ENCODE measurements around the gene TNRC6B.
A peak's percentile ranks its signal among the peaks of the same experiment; 100 is the strongest.

TNRC6B gene

DNA sequence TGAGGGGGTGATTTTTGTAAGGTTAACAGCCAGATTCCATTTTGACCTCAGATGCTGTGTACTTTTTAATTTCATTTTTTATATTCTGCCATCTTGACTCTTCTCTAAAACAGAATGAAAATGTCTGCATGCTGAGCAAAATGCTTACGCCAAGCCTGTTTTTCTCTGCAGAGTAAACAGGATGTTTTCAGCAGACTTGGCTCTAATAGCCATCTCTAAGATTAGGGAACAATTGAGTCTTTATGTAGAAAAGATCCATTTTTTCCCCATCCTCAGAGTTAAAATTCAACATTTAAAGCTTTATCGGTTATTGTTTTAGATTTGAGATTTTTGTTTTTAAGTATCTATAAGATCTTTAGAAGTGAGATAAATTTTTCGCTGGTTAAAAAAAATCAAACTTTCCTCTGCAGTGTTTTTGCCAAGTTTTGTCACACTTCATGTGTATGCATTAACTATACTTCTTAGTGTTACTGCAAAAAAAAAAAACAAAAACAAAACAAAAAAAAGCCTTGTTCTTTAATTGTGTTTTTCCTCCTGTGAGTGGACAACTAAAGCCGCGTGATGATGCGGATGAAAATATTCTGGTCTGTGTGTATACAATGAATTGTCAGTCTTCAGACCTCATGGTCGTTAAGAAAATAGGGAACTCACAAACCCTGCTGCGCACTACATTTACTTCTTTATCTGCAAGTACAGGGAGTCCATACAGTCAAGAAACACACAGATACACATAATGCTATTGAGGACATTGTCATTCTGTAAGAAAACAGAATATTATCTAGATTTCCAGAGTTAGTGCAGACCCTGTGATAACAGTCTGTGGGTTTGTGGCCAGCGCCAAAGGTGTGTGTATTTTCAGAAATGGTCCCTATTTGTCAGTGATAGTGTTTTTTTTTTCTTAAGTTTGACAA lies 151.1 kb downstream of the TNRC6B start:
- DNase-seq = no peak

DNA sequence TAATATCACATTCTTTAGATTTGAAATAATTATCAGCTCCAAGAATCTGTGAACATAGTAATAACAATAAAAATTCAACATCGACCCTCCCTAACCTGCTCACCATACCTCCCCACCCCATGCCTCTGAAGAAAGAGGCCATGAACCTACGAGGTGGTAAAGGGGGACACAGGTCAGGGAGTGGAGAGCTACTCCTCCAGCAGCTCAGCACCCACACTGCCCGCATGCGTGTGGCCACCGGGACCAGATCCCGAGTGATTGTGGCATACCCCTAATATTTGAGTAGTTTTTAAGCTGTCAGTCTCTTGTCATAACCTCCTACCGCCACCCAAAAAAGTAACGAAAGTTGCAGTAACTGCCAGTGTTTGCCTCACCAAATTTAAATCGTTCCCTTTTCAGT lies 151.7 kb downstream of the TNRC6B start:
- DNase-seq = no peak

DNA sequence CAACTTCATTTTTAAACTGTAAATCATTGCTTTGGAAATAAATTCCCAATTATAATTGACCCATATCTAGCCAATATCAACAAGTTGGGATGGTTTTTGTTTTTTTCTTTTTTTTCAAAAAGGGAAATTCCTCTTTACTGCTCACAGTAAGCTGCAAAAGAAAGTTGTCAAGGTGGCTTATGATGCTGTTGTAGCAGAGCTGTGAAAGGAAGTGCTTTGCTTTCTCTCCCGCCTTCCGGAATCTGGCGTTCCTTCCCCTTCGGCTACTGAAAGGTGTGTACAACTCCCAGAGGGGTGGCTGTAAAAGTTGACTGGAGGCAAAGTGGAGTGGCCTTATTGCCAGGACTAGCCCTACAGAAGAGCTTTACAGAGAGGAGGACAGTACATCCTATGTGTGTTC lies 152.4 kb downstream of the TNRC6B start:
- no peak for DNase-seq

DNA sequence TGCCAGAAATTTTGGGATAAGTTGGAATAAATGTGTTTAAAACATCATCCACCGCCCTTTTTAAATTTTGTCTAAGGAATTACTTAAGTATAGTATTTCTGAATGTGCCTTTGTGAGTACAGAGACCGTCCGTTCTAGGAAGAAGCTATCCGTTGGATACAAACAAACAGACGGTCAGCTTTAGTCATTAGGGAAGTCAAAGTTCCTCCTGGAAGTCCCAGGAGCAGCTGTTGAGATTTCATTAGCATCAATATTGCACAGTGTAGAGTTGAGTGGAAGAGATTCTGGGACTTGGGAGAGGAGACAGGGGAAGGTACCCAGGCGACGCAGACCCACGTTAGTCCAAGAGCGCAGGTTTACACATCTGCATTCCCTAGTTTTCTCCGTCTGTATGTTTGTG lies 152.9 kb downstream of the TNRC6B start:
- no peak for DNase-seq

DNA sequence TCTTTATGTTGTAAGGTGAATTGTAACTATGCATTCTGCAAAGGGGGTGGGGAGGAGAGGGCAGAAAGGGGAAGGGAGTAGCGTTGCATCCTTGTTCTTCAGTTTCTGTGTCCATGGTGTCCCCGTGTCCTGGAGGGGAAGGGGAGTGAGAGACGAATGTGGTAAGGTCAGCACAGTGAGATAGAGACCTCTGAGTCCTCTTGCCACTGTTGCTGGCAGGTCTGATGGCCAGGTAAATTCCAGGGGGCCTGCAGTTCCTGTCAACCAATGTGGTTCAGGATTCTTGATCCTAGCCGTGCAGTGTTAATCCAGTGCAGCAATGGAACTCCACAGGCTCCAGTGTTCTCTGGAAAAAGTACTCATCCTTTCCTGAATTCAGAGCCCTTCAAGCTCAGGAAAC lies 154.0 kb downstream of the TNRC6B start:
- DNase-seq = no peak

DNA sequence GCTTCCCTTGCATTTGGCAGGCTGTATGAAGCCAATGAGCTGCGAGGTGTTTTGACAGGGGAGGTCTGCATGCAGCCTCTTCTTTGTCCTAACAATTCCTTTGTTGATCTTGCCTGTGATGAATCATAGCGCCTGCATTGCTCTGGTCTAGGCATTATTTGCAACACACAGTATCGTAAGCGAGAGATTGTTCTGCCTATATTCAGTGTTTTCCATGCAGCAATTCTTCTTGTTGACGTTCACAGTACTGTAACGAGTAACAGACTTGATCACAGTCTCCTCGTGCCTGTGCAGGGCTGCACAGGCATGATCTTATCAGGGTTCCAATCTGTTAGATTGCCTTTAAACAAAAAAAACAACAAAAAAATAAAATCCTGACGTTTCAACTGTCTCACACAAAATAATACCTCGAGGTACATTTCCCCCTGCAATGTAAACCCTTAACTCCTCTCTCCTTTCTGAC lies 154.6 kb downstream of the TNRC6B start:
- no peak for DNase-seq

DNA sequence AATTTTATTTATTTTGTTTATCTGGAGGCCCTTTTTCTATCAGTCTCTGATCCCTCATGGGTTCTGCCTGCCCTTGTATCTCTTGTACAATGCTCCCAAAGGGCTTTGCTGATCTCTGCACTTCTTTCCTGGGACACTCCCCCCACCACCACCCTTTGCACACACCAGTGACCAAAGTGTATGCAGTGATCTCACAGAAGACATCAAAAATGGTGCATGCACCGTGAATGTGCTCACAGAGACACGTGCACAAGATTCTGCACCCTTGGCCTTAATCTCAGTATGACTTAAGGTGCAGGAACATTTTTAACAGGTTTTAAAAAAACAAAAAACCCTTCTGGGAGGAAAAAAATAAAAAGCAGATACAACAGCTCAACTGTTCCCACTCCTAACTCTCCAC lies 156.3 kb downstream of the TNRC6B start:
- DNase-seq = no peak

DNA sequence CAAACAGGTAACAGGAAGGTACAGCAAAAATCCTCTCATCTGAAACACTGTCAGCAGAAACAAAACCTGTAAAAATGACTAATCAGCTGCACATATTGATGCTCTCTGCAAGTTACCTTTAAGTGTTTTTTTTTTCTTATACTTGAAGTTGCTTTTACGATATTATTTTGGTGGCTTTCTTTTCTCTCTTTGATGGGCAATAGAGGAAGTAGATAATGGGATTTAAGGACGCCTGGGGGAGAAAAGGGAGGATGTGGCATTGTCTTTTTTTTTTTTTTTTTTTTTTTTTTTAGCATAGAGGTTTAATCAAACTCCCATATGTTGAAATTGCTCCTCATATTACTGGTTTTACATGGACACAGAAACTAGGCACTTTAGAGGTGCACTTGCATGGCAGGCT lies 157.2 kb downstream of the TNRC6B start:
- no peak for DNase-seq

DNA sequence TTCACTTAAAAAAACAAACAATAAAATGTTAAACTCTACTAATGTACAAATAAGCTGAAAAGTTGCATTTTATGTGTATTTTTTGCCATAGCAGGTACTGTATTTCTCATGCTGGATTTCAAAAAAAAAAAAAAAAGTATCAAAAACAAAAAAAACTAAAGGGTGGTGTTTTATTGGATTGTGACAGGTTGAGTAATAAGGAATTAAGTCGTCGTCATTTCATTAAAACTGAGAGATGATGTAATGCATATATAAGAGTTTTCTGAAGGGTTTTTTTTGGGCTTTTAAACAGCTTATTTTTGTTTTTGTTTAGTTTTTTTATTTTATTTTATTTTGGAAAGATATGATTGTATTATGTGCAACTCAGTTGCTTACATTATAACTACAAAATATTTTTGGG lies 157.6 kb downstream of the TNRC6B start:
- no peak for DNase-seq

DNA sequence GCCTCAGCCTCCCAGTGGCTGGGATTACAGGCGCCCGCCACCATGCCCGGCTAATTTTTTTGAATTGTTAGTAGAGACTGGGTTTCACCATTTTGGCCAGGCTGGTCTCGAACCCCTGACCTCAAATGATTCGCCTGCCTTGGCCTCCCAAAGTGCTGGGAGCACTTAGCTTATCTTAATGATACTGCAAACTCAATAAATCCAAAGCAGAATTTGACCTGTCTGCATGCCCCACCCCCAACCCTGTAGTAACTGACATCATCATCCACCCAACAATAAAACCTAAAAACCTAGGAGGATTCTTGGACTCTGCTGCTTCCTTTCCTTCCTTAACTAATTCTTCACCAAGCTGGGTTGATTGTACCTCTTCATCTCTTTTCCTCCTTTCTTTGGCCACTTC lies 162.3 kb downstream of the TNRC6B start:
- DNase-seq = no peak

DNA sequence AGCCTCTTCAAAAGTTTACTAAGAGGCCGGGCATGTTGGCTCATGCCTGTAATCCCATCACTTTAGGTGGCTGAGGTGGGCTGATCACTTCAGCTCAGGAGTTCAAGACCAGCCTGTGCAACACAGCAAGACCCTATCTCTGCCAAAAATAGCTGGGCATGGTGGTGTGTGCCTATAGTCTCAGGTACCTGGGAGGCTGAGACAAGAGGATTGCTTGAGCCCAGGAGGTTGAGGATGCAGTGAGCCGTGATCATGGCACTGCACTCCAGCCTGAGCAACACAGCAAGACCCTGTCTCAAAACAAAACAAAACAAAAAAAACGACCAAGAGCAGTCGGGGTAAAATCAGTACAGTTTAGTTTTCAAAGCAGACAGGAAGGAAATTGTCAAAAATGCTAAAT lies 163.9 kb downstream of the TNRC6B start:
- no peak for DNase-seq

DNA sequence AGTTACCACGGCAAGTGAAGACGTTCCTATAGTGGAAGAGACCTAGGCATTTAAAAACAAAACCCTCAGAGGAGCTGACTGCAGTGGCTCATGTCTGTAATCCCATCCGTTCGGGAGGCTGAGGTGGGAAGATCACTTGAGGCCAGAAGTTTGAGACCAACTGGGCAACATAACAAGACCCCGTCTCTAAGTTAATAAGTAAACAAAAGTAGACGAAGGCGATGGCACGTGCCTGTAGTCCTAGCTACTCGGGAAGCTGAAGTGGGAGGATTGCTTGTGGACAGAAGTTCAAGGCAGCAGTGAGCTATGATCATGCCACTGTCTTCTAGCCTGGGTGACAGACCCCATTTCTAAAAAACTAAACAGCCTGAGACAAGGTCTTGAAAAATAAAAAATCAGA lies 164.8 kb downstream of the TNRC6B start:
- DNase-seq = no peak

DNA sequence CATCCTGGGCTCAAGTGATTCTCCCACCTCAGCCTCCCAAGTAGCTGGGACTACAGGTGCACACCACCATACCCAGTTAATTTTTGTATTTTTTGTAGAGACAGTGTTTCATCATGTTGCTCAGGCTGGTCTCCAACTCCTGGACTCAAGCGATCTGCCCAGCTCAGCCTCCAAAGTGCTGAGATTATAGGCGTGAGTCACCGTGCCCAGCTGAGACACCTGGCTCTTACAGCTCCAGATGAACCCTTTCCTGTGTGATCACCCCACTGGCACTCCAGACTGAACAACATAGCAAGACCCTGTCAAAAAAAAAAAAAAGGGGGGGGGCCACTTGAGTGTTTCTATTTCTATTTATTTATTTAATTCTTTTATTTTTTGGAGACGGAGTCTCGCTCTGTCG lies 167.5 kb downstream of the TNRC6B start:
- peak; percentile 31 to 43 for DNase-seq

DNA sequence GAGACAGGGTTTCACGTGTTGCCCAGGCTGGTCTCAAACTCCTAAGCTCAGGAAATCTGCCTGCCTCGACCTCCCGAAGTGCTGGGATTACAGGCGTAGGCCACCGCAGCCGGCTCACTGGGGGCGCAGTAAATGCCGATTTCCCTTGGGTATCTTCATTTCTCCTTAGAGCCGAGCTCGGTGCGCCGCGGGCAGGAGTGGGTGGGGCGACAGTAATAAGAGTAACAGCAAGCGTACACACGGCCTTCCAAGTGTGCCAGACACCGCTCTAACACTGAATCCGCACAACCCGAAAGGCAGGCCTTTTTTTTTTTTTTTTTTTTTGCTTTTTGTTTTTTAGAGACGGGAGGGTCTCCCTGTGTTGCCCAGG lies 168.1 kb downstream of the TNRC6B start:
- DNase-seq = peak; percentile 65 to 70

DNA sequence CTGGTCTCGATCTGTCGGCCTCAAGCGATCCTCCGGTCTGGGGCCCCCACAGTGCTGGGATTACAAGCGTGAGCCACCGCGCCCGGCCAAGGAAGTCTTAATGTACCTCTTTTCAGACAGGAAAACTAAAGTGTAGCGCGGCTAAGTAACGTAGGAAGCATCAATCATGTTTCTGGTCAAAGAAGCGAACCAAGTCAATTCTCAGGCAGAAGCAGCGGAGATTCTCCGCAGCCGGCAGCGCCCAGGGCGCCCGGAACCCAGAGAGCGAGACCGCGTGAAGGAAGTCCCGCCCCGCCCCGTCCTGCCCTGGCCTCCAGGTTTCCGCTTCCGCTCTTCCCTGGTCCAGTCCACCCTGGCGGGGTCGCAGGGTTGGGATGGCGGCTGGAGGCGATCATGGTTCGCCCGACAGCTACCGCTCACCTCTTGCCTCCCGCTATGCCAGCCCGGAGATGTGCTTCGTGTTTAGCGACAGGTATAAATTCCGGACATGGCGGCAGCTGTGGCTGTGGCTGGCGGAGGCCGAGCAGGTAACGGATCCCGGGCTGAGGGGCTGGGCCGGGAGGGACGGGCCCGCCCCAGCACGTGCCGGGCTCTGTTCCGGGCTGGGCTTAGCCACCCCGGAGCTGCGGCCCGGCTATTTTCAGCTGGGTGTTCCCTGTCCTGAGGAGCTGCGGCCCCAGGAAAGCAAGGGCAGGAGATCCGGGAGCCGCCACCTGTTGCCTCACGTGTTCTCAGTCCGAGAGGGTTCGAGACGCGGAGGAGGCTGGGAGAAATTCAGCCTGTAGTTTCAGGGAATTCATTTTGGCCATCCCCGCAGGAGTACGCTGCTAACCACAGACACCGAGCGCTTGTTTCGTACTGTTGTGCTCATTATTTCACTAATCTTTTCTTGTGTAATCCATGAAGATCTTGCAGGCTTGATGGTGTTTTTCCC lies 168.7 kb downstream of the TNRC6B start, which contains the start of gene ADSL:
Gene ADSL, plus strand, starts transcription at position 316 of the 934 bp plus-strand sequence. Its CDS starts 59 bp downstream, at position 375.
- DNase-seq = peak; percentile 90 to 92

DNA sequence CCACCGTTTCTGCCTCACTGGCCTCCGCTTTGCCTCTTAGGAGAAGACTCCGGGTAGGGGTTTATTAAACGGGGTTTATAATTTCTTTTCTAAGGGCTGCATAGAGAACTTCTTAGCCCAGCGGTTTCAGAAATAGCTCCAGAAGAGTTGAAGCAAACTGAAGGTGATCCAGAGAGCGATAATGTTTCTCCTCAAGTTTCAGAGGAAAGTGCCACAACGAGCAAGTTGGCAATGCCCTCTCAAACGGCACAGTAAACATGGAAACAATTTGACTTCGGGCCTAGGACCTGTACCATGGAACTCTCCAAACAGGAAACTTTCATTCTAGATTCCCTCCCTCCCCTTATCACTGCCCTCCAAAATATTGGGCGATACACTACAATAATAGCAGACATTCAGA lies 169.6 kb downstream of the TNRC6B start:
- DNase-seq = no peak

DNA sequence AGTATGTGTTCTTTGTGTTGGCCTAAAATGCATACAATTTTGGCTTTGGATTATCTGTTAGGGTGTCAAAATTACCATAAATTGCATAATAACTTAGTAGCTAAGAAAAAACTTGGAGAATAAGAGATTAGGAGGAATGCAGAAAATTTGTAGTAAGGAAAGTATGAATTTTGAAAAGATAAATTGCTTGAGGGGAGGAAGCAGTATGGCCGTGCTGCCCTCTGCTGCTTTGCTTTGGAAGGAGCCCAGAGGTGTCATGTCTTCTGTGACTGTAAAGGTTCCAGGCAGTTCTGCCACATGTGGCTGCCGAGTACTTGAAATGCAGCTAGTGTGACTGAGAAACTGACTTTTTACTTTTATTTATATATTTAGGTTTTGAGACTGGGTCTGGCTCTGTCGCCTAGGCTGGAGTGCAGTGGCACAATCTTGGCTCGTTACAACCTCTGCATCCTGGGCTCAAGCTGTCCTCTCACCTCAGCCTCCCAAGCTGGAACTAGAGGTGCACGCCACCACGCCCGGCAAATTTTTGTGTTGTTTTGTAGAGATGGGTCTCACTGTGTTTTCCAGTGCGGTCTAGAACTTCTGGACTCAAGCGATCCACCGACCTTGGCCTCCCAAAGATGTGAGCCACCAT lies 170.4 kb downstream of the TNRC6B start:
- DNase-seq = peak; percentile 67 to 70

DNA sequence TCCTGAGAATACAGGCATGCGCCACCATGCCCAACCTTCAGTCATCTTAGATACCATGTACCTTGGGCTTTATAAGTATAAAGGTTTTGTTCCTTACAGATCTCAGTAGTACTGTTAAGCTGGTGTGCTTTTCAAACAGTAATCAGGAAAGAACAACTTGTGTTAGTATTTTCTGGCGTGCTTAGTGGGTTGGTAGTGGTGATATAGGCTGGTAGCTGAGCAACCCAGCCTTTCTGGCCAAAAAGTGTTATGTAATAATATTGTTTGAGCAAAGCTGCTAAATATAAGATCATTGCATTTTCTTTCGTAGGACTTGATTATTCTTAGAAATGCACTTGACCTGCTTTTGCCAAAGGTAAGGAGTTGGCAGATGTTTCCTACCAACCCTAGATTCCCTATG lies 175.0 kb downstream of the TNRC6B start:
- no peak for DNase-seq

DNA sequence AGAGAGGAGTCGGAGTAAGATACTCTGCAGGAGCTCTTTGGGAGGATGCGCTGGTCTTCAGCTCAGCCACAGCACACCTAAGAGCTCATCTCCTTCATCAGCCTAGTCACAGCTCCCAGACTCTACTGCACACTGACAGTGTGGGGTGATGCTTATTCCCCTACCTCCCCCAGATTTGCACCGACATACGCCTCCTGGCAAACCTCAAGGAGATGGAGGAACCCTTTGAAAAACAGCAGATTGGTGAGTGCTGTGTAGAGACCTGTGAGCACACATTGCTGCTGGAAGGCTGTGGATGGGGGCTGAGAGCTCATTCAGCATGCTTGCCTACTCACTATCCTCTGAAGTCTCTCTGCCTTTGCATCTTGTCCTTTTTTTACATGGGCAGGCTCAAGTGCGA lies 183.4 kb downstream of the TNRC6B start:
- DNase-seq = no peak

DNA sequence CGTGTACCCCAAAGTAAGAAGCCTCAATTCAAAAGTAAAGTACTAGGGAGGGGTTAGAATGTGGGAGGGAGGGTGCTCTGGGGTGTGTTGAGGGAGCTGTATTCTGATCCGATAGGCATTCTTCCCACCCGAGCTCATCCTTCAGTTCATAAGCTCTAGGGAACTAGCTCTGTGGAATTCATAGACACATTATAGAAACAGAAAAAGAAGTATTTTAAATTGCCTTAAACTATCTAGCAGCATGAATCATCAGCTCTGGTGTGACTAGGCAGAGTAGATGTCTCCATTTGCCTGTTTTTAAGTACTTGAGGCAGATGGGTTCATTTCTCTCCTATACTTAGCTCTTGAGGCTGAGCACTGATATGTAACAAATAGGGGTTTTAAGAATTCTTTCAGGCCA lies 185.3 kb downstream of the TNRC6B start:
- DNase-seq = no peak

DNA sequence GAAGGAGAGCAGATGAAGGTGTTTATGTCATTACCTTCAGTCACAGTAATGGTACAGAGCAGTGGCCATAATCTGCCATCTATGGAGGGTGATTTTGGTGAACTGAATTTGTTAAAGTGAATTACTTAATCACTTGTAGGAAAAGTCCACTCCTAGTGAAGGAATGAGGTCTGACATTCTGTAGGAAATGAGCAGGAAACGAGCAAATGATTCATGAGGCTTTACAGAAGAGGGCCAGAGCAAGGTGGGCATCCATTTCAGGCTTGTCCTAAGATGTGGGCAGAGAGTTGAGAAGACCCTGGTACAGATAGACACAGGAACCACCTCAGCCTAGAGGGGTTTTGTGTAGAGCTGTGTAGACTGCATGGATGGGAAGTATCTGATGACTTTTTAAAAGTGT lies 186.7 kb downstream of the TNRC6B start:
- DNase-seq = no peak

DNA sequence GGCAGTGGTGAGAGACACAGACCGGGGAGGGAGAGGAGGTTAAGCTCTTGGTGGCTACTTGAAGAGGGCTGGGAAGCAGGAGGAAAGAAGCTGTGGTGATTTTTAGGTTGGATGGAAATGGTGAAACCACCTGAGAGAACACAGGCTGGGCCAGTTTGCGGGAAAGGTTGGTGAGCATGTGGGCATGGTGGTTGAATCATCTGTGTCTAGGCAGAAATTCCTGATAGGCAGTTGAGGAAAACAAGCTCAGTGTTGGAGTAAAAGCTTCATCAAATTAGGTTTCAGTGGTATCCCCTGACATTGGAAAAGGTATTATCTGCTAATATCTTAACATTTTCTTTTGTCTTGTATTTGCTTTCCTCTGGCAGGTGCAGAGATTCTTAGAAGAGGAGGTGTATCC lies 188.3 kb downstream of the TNRC6B start:
- DNase-seq = no peak

DNA sequence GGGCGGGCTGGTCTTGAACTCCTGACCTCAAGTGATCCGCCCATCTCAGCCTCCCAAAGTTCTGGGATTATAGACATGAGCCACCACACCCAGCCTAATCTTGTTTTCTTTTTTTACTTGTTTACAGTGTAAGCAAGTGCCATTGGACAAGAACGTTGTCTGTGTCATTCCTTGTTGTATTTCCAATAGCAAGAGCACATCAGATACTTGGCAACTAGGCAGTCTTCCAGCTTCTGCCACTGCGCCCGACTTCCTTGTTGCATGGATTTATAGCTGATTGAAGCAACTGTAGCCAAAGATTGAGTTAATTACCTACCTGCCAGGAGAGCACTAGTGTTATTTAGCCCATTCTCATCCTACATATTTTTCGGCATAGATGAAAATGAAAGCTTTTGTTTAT lies 189.6 kb downstream of the TNRC6B start:
- no peak for DNase-seq

Measured in stimulated activated CD4-positive, alpha-beta T cell treated with anti-CD3 and anti-CD28 coated beads, Interleukin-2, amount 100 ng/mL, for 24 hours (primary cell).